HG03064 (cell line): ENCODE measurements around the gene STYXL1.

Experiments used
- ATAC-seq: cut with Tn5 transposase; IDR thresholded peaks from one replicate; pipeline ENCODE4 v1.9.1; 2021; ENCODE audit warnings: low read depth; ENCODE audit not compliant: unreplicated experiment

Gene STYXL1

GRCh38 chr7:75995052-75995471, 52.7 kb downstream of the STYXL1 start:
- no peak for ATAC-seq

GRCh38 chr7:75994388-75995051, 53.3 kb downstream of the STYXL1 start, which contains the start of gene TMEM120A:
Gene TMEM120A (minus strand): TSS chr7:75994595. CDS start chr7:75994570, 25 bp downstream.
- ATAC-seq = peak; percentile 89

GRCh38 chr7:75993689-75994387, 54.0 kb downstream of the STYXL1 start:
- peak; percentile 24 for ATAC-seq

- ATAC-seq = no peak
Measured at GRCh38 chr7:75992083-75992755, 55.6 kb downstream of the STYXL1 start.

GRCh38 chr7:75991531-75992082, 56.2 kb downstream of the STYXL1 start:
- ATAC-seq = no peak

- ATAC-seq = no peak
Measured at GRCh38 chr7:75989500-75990388, 58.1 kb downstream of the STYXL1 start.

GRCh38 chr7:75988568-75989499, 59.0 kb downstream of the STYXL1 start:
- ATAC-seq = no peak

GRCh38 chr7:75987805-75988567, 59.8 kb downstream of the STYXL1 start:
- ATAC-seq = no peak

- no peak for ATAC-seq
Measured at GRCh38 chr7:75987026-75987804, 60.6 kb downstream of the STYXL1 start.

GRCh38 chr7:75986147-75986781, 61.5 kb downstream of the STYXL1 start:
- ATAC-seq = no peak

- ATAC-seq = no peak
Measured at GRCh38 chr7:75985518-75986146, 62.2 kb downstream of the STYXL1 start.

GRCh38 chr7:75985009-75985517, 62.7 kb downstream of the STYXL1 start:
- ATAC-seq = no peak

- ATAC-seq = no peak
Measured at GRCh38 chr7:75984130-75985008, 63.4 kb downstream of the STYXL1 start.

- no peak for ATAC-seq
Measured at GRCh38 chr7:75983471-75984129, 64.2 kb downstream of the STYXL1 start.
